Measurements from ENCODE around the gene UBE2N.

DNA sequence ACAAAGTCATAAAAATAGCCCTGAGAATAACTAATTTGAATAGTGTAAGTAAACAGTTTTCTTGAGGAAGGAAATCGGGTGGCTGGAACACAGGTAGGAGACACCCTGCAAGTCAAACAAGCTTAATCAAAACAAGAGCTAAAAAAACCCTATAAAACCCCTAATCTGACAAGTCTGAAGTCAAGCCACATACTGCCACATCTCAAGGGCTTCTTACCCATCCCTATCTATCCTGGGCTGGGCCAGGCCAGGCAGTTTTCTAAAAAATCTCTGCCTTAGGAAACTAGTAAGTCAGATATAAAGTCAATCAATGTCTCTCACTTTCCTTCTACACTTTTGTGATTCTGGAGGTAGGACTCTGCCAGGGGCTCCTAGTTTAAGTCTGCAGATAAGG lies 15.3 kb downstream of the UBE2N start:
- TF ChIP-seq, protein P1, sequence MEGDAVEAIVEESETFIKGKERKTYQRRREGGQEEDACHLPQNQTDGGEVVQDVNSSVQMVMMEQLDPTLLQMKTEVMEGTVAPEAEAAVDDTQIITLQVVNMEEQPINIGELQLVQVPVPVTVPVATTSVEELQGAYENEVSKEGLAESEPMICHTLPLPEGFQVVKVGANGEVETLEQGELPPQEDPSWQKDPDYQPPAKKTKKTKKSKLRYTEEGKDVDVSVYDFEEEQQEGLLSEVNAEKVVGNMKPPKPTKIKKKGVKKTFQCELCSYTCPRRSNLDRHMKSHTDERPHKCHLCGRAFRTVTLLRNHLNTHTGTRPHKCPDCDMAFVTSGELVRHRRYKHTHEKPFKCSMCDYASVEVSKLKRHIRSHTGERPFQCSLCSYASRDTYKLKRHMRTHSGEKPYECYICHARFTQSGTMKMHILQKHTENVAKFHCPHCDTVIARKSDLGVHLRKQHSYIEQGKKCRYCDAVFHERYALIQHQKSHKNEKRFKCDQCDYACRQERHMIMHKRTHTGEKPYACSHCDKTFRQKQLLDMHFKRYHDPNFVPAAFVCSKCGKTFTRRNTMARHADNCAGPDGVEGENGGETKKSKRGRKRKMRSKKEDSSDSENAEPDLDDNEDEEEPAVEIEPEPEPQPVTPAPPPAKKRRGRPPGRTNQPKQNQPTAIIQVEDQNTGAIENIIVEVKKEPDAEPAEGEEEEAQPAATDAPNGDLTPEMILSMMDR (IDR thresholded peaks at IDR 0.05): no peak
- no peak for TF ChIP-seq POLR2AphosphoS5 (IDR thresholded peaks at IDR 0.05)

All from transverse colon (tissue), 4 donors.